ENCODE data around the gene KCNA5. TPM values are rescaled to one million over a fixed set of nuclear protein-coding genes. Genes with fewer than 3 reads are reported as not detected.

KCNA5 gene
- under 1 TPM; 0.71 to 0.81 TPM for polyA plus RNA-seq

- no peaks in the 10 kb centered on the region for H3K36me3 ChIP-seq (ENCODE audit: control insufficient read depth in 2 of 2, insufficient read depth in 2 of 2, low read length in 1 of 2)
- peaks cover 13 to 16% of the 10 kb centered on the region in 2 donors for H3K27me3 ChIP-seq (ENCODE audit: control insufficient read depth in 1 of 2, insufficient read depth in 2 of 2, low read length in 2 of 2)
- peaks cover 0 to 2% of the 10 kb centered on the region in 2 donors for H3K9me3 ChIP-seq (ENCODE audit: control insufficient read depth in 2 of 2, insufficient read depth in 1 of 2, low read depth in 1 of 2, low read length in 1 of 2)
- H3K27ac ChIP-seq (ENCODE audit: low read depth in 2 of 2, low read length in 1 of 2): no peak within 1 kb of the TSS
- H3K4me3 ChIP-seq (ENCODE audit: low read depth in 1 of 2, low read length in 2 of 2): peak within 1 kb of the TSS in 1 of 2 donors; percentile 15
- no peaks in the 10 kb centered on the region for H3K4me1 ChIP-seq (ENCODE audit: control insufficient read depth in 2 of 2, insufficient read depth in 2 of 2, low read length in 1 of 2)
- 5% methylated on average over 56 to 68 of the region's 68 CpGs for WGBS, 2 donors
These were observed at the start of gene KCNA5 for GRCh38 chr12:5043589-5044419. Gene KCNA5, plus strand, starts transcription at chr12:5043879. Its CDS starts 269 bp downstream, at chr12:5044148.

DNA sequence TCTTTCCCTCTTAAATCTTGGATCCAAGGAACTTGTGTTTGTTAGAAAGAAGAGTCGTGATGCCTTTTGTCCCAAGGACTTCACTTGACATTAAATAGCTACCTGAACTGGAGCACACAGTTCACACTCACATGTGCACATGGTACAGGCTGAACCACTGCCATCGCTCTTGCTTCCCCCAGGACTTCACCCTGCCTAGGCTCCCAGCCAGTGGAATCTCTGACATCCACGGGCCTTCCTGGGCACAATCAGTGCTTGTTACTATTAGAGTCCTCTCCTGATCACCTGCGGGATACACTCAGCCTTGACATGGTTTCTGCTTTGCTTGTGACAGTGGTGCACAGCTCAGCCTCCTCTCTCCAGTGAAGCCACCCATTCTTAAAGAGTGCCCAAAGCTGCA, 49.1 kb upstream of the KCNA5 start:
- Histone ChIP-seq H3K27me3 (ENCODE audit: control insufficient read depth in 1 of 2, insufficient read depth in 2 of 2, low read length in 2 of 2) (peaks cover 0 to 5% of the 10 kb centered on the region in 2 donors), H3K4me1 (ENCODE audit: control insufficient read depth in 2 of 2, insufficient read depth in 2 of 2, low read length in 1 of 2) (no peaks in the 10 kb centered on the region), H3K27ac (ENCODE audit: low read depth in 2 of 2, low read length in 1 of 2) (no peak overlapping the region), H3K36me3 (ENCODE audit: control insufficient read depth in 2 of 2, insufficient read depth in 2 of 2, low read length in 1 of 2) (no peaks in the 10 kb centered on the region), H3K9me3 (ENCODE audit: control insufficient read depth in 2 of 2, insufficient read depth in 1 of 2, low read depth in 1 of 2, low read length in 1 of 2) (no peaks in the 10 kb centered on the region), H3K4me3 (ENCODE audit: low read depth in 1 of 2, low read length in 2 of 2) (no peak overlapping the region)
- 78 to 79% methylated on average over 4 of the region's 4 CpGs for WGBS, 2 donors

- Histone ChIP-seq H3K27ac (ENCODE audit: low read depth in 2 of 2, low read length in 1 of 2) (no peak overlapping the region), H3K36me3 (ENCODE audit: control insufficient read depth in 2 of 2, insufficient read depth in 2 of 2, low read length in 1 of 2) (no peaks in the 10 kb centered on the region), H3K27me3 (ENCODE audit: control insufficient read depth in 1 of 2, insufficient read depth in 2 of 2, low read length in 2 of 2) (peaks cover 0 to 5% of the 10 kb centered on the region in 2 donors), H3K4me3 (ENCODE audit: low read depth in 1 of 2, low read length in 2 of 2) (no peak overlapping the region), H3K4me1 (ENCODE audit: control insufficient read depth in 2 of 2, insufficient read depth in 2 of 2, low read length in 1 of 2) (no peaks in the 10 kb centered on the region), H3K9me3 (ENCODE audit: control insufficient read depth in 2 of 2, insufficient read depth in 1 of 2, low read depth in 1 of 2, low read length in 1 of 2) (no peaks in the 10 kb centered on the region)
- WGBS, 2 donors: 73 to 76% methylated on average over 4 of the region's 4 CpGs
These were observed 47.0 kb upstream of the KCNA5 start for GRCh38 chr12:4996714-4997113.

GRCh38 chr12:4997939-4998338, 45.7 kb upstream of the KCNA5 start:
- H3K4me3 ChIP-seq (ENCODE audit: low read depth in 1 of 2, low read length in 2 of 2): no peak overlapping the region
- WGBS, 2 donors: 22 to 35% methylated on average over 7 of the region's 7 CpGs
- H3K9me3 ChIP-seq (ENCODE audit: control insufficient read depth in 2 of 2, insufficient read depth in 1 of 2, low read depth in 1 of 2, low read length in 1 of 2): no peaks in the 10 kb centered on the region
- no peaks in the 10 kb centered on the region for H3K4me1 ChIP-seq (ENCODE audit: control insufficient read depth in 2 of 2, insufficient read depth in 2 of 2, low read length in 1 of 2)
- no peaks in the 10 kb centered on the region for H3K36me3 ChIP-seq (ENCODE audit: control insufficient read depth in 2 of 2, insufficient read depth in 2 of 2, low read length in 1 of 2)
- H3K27ac ChIP-seq (ENCODE audit: low read depth in 2 of 2, low read length in 1 of 2): no peak overlapping the region
- peaks cover 0 to 5% of the 10 kb centered on the region in 2 donors for H3K27me3 ChIP-seq (ENCODE audit: control insufficient read depth in 1 of 2, insufficient read depth in 2 of 2, low read length in 2 of 2)

GRCh38 chr12:5000204-5000603, 43.5 kb upstream of the KCNA5 start:
- H3K27me3 ChIP-seq (ENCODE audit: control insufficient read depth in 1 of 2, insufficient read depth in 2 of 2, low read length in 2 of 2): peaks cover 0 to 5% of the 10 kb centered on the region in 2 donors
- H3K4me3 ChIP-seq (ENCODE audit: low read depth in 1 of 2, low read length in 2 of 2): no peak overlapping the region
- WGBS, 2 donors: 62 to 75% methylated on average over 3 of the region's 3 CpGs
- no peak overlapping the region for H3K27ac ChIP-seq (ENCODE audit: low read depth in 2 of 2, low read length in 1 of 2)
- no peaks in the 10 kb centered on the region for H3K36me3 ChIP-seq (ENCODE audit: control insufficient read depth in 2 of 2, insufficient read depth in 2 of 2, low read length in 1 of 2)
- H3K9me3 ChIP-seq (ENCODE audit: control insufficient read depth in 2 of 2, insufficient read depth in 1 of 2, low read depth in 1 of 2, low read length in 1 of 2): no peaks in the 10 kb centered on the region
- no peaks in the 10 kb centered on the region for H3K4me1 ChIP-seq (ENCODE audit: control insufficient read depth in 2 of 2, insufficient read depth in 2 of 2, low read length in 1 of 2)

DNA sequence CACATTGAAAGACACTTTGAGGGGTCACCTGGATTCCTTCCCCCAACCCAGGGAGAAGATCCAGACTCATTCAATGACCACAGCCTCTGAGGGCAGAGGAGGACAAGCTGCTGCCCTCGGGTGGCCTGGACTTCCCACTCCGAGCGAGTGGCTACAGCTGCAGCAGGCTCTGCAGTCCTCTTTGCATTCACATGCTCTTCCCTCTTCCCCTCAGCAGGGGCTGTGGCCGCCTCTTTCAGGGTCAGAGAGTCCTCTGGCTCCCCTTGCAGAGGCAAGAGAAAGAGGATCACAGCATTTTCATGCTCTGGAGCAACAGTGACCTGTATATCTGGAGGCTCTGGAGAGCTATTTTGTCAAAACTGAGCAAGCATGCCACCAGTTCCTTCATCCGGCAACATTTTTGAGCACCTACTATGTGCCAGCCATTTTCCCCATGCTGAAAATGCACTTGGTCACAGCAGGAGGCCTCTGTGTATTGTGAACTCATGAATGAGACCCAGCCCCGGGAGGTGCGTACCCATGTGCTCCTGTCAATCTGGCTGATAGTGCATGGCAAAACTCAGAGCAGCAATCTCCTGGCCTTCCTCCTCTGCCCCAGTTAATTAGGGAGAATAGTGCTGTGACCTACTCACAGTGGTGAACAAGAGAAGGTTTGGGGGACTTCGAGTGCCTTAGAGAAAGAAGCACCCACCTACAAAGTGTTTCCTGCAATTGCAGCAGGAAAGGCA, 42.9 kb upstream of the KCNA5 start:
- no peaks in the 10 kb centered on the region for H3K9me3 ChIP-seq (ENCODE audit: control insufficient read depth in 2 of 2, insufficient read depth in 1 of 2, low read depth in 1 of 2, low read length in 1 of 2)
- H3K27me3 ChIP-seq (ENCODE audit: control insufficient read depth in 1 of 2, insufficient read depth in 2 of 2, low read length in 2 of 2): peaks cover 0 to 5% of the 10 kb centered on the region in 2 donors
- no peak overlapping the region for H3K27ac ChIP-seq (ENCODE audit: low read depth in 2 of 2, low read length in 1 of 2)
- WGBS, 2 donors: 73 to 75% methylated on average over 8 of the region's 8 CpGs
- H3K4me3 ChIP-seq (ENCODE audit: low read depth in 1 of 2, low read length in 2 of 2): no peak overlapping the region
- no peaks in the 10 kb centered on the region for H3K4me1 ChIP-seq (ENCODE audit: control insufficient read depth in 2 of 2, insufficient read depth in 2 of 2, low read length in 1 of 2)
- H3K36me3 ChIP-seq (ENCODE audit: control insufficient read depth in 2 of 2, insufficient read depth in 2 of 2, low read length in 1 of 2): no peaks in the 10 kb centered on the region

- Histone ChIP-seq H3K4me1 (ENCODE audit: control insufficient read depth in 2 of 2, insufficient read depth in 2 of 2, low read length in 1 of 2) (no peaks in the 10 kb centered on the region), H3K9me3 (ENCODE audit: control insufficient read depth in 2 of 2, insufficient read depth in 1 of 2, low read depth in 1 of 2, low read length in 1 of 2) (no peaks in the 10 kb centered on the region), H3K36me3 (ENCODE audit: control insufficient read depth in 2 of 2, insufficient read depth in 2 of 2, low read length in 1 of 2) (no peaks in the 10 kb centered on the region), H3K27me3 (ENCODE audit: control insufficient read depth in 1 of 2, insufficient read depth in 2 of 2, low read length in 2 of 2) (no peaks in the 10 kb centered on the region), H3K27ac (ENCODE audit: low read depth in 2 of 2, low read length in 1 of 2) (no peak overlapping the region), H3K4me3 (ENCODE audit: low read depth in 1 of 2, low read length in 2 of 2) (no peak overlapping the region)
- 25 to 26% methylated on average over 9 of the region's 9 CpGs for WGBS, 2 donors
These were observed 40.5 kb upstream of the KCNA5 start for GRCh38 chr12:5003025-5003666.

DNA sequence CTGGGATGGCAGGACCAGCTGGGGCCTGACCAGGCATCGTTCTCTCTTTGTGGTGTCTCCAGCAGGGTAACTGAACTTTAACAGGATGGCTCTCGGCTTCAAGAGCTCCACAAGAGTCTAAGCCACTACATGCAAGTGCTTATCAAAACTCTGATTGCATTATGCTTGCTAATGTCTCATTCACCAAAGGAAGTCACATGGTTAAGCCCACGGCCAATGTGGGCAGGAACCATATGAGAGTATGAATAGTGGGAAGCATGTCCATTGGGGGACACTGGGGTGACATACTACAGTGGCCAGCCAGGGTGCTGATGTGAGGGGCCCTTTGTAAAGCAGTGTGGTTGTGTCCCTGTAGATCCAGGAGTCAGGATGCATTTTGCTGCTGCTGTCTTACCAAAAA, 35.0 kb upstream of the KCNA5 start:
- 69 to 70% methylated on average over 3 of the region's 3 CpGs for WGBS, 2 donors
- no peaks in the 10 kb centered on the region for H3K36me3 ChIP-seq (ENCODE audit: control insufficient read depth in 2 of 2, insufficient read depth in 2 of 2, low read length in 1 of 2)
- H3K4me1 ChIP-seq (ENCODE audit: control insufficient read depth in 2 of 2, insufficient read depth in 2 of 2, low read length in 1 of 2): no peaks in the 10 kb centered on the region
- no peak overlapping the region for H3K27ac ChIP-seq (ENCODE audit: low read depth in 2 of 2, low read length in 1 of 2)
- no peaks in the 10 kb centered on the region for H3K9me3 ChIP-seq (ENCODE audit: control insufficient read depth in 2 of 2, insufficient read depth in 1 of 2, low read depth in 1 of 2, low read length in 1 of 2)
- no peaks in the 10 kb centered on the region for H3K27me3 ChIP-seq (ENCODE audit: control insufficient read depth in 1 of 2, insufficient read depth in 2 of 2, low read length in 2 of 2)
- no peak overlapping the region for H3K4me3 ChIP-seq (ENCODE audit: low read depth in 1 of 2, low read length in 2 of 2)

- H3K27me3 ChIP-seq (ENCODE audit: control insufficient read depth in 1 of 2, insufficient read depth in 2 of 2, low read length in 2 of 2): no peaks in the 10 kb centered on the region
- no peaks in the 10 kb centered on the region for H3K4me1 ChIP-seq (ENCODE audit: control insufficient read depth in 2 of 2, insufficient read depth in 2 of 2, low read length in 1 of 2)
- H3K4me3 ChIP-seq (ENCODE audit: low read depth in 1 of 2, low read length in 2 of 2): no peak overlapping the region
- no peaks in the 10 kb centered on the region for H3K36me3 ChIP-seq (ENCODE audit: control insufficient read depth in 2 of 2, insufficient read depth in 2 of 2, low read length in 1 of 2)
- no peaks in the 10 kb centered on the region for H3K9me3 ChIP-seq (ENCODE audit: control insufficient read depth in 2 of 2, insufficient read depth in 1 of 2, low read depth in 1 of 2, low read length in 1 of 2)
- WGBS, 2 donors: 84 to 92% methylated on average over 6 of the region's 6 CpGs
- H3K27ac ChIP-seq (ENCODE audit: low read depth in 2 of 2, low read length in 1 of 2): no peak overlapping the region
These were observed 33.5 kb upstream of the KCNA5 start for GRCh38 chr12:5010151-5010550.
